HepG2 (cell line): ENCODE results near the gene TBC1D22A. TPM values are rescaled to one million over a fixed set of nuclear protein-coding genes. Genes with fewer than 3 reads are reported as not detected.

ENCODE experiments used
- ATAC-seq: fragments of 200-7000 bp; cut with Tn5 transposase; 3 replicates; pipeline ENCODE4 v1.9.1; 2020; ENCODE audit warnings: mild to moderate bottlenecking, moderate library complexity
- BruUV-seq: library from RNA; stranded (reverse); fragments of 400-500 nt; replicated peaks from 2 replicates; lab custom pipeline; 2021; lab: Mats Ljungman, UMichigan
- CTCF ChIA-PET: fragments of 300-600 bp; formaldehyde crosslinking; extraction: SDS; loops from one replicate; lab custom pipeline; 2021; ENCODE audit warnings: low total read pairs, inconsistent platforms, low intra/inter-chr PET ratio; lab: Yijun Ruan, JAX
- POLR2A ChIA-PET: fragments of 350-600 bp; sonication (Branson Sonifier 250); formaldehyde crosslinking; loops from one replicate; lab custom pipeline; 2020; ENCODE audit warnings: antibody characterized with exemption, inconsistent platforms; lab: Yijun Ruan, JAX
- DNase-seq: peaks from one replicate; pipeline ENCODE4 v3.0.0-alpha.2; 2015; ENCODE audit warnings: low spot score
- FAIRE-seq: peaks from 3 replicates; lab custom pipeline; 2011; peaks lifted over from hg19 to GRCh38; lab: Jason Lieb, UNC
- H2AFZ ChIP-seq: one replicate; pipeline ENCODE4 v1.6.1; 2011; ENCODE audit warnings: low read length, inconsistent platforms
- H3K27ac ChIP-seq: fragments of 300-600 bp; 3 replicates; pipeline ENCODE4 v1.8.0; 2011; ENCODE audit warnings: mixed run types, mild to moderate bottlenecking, mixed read lengths, low read length, inconsistent platforms; ENCODE audit not compliant: insufficient read depth; ENCODE audit errors: extremely low read length
- H3K27me3 ChIP-seq, 2 experiments: fragments of 200-600 bp in 1 of 2; 2 replicates in 1 of 2; 3 replicates in 1 of 2; pipeline versions ENCODE4 v1.6.0 to v1.8.0; 2011; ENCODE audit warnings: low read length in 2 of 2, mild to moderate bottlenecking in 2 of 2, moderate library complexity in 2 of 2, inconsistent platforms in 1 of 2; ENCODE audit not compliant: insufficient read depth in 2 of 2, control insufficient read depth in 1 of 2
- H3K36me3 ChIP-seq, 2 experiments: fragments of 200-600 bp in 1 of 2; replicated peaks in 1 of 2; 2 replicates in 1 of 2; 3 replicates in 1 of 2; pipeline versions ENCODE4 v1.5.1 to v1.8.0; 2011; ENCODE audit warnings: low read length in 2 of 2, inconsistent platforms in 1 of 2; ENCODE audit not compliant: insufficient read depth in 2 of 2, control insufficient read depth in 1 of 2
- H3K4me1 ChIP-seq: 2 replicates; pipeline ENCODE4 v1.5.1; 2012; ENCODE audit warnings: low read length, inconsistent platforms; ENCODE audit not compliant: insufficient read depth
- H3K4me2 ChIP-seq: 2 replicates; pipeline ENCODE4 v1.6.0; 2011; ENCODE audit warnings: low read depth, low read length, inconsistent platforms
- H3K4me3 ChIP-seq, 3 experiments: fragments of 200-600 bp in 1 of 3; sonication (generic), shearing (Covaris generic) in 1 of 3; replicated peaks in 1 of 3; 2 replicates each; pipeline ENCODE4 v1.5.1; 2011 to 2016; ENCODE audit warnings: low read length in 3 of 3, inconsistent platforms in 2 of 3, low read depth in 2 of 3, mild to moderate bottlenecking in 2 of 3, control low read depth in 1 of 3, mixed read lengths in 1 of 3; ENCODE audit not compliant: insufficient read depth in 1 of 3
- H3K79me2 ChIP-seq: one replicate; pipeline ENCODE4 v1.6.1; 2011; ENCODE audit warnings: low read length, inconsistent platforms; ENCODE audit not compliant: insufficient read depth
- H3K9ac ChIP-seq: 2 replicates; pipeline ENCODE4 v1.6.0; 2011; ENCODE audit warnings: mild to moderate bottlenecking, low read depth, low read length, inconsistent platforms; ENCODE audit not compliant: insufficient read depth
- H3K9me3 ChIP-seq: 2 replicates; pipeline ENCODE4 v1.5.1; 2012; ENCODE audit warnings: mild to moderate bottlenecking, low read length
- H4K20me1 ChIP-seq: 2 replicates; pipeline ENCODE4 v1.6.0; 2011; ENCODE audit warnings: inconsistent platforms, mild to moderate bottlenecking, low read length, moderate library complexity; ENCODE audit not compliant: insufficient read depth
- NFAT5 ChIP-seq: sonication (generic); formaldehyde crosslinking; IDR thresholded peaks from 2 replicates; pipeline ENCODE4 v1.4.0; 2020; ENCODE audit warnings: missing genetic modification reagents
- PLRG1 ChIP-seq: fragments of 450-650 bp; conservative IDR thresholded peaks from 2 replicates; pipeline ENCODE4 v1.6.1; 2016
- PRPF4 ChIP-seq: fragments of 200-400 bp; formaldehyde crosslinking; IDR thresholded peaks from 2 replicates; pipeline ENCODE4 v1.6.1; 2016; ENCODE audit warnings: low read length, low read depth; ENCODE audit not compliant: poor library complexity, severe bottlenecking
- REPIN1 ChIP-seq: sonication (generic); formaldehyde crosslinking; IDR thresholded peaks from 2 replicates; pipeline ENCODE4 v1.8.0; 2022; ENCODE audit warnings: missing genetic modification reagents, low read depth, mild to moderate bottlenecking, borderline replicate concordance
- TBP ChIP-seq: sonication (generic); formaldehyde crosslinking; IDR thresholded peaks from 2 replicates; pipeline ENCODE4 v1.5.0; 2020; ENCODE audit warnings: missing genetic modification reagents
- TFDP1 ChIP-seq: IDR thresholded peaks from 2 replicates; pipeline ENCODE4 v1.6.1; 2016; ENCODE audit warnings: missing compliant biosample characterization, missing genetic modification reagents, borderline replicate concordance
- ZNF468 ChIP-seq: sonication (generic); formaldehyde crosslinking; IDR thresholded peaks from 2 replicates; pipeline ENCODE4 v1.8.0; 2022; ENCODE audit warnings: mild to moderate bottlenecking, moderate library complexity, missing genetic modification reagents
- ZNF781 ChIP-seq: sonication (generic); formaldehyde crosslinking; IDR thresholded peaks from 2 replicates; pipeline ENCODE4 v1.5.1; 2020; ENCODE audit warnings: borderline replicate concordance, mild to moderate bottlenecking, missing genetic modification reagents; ENCODE audit errors: not compliant biosample characterization
- ZNF83 ChIP-seq: sonication (generic); formaldehyde crosslinking; IDR thresholded peaks from 2 replicates; pipeline ENCODE4 v1.4.0; 2020; ENCODE audit warnings: missing genetic modification reagents, mild to moderate bottlenecking, borderline replicate concordance
- WGBS: methylation state at CpG from one replicate; pipeline ENCODE4 v1.1.6; 2017; ENCODE audit warnings: low lambda C conversion rate; 5-methylcytosine and 5-hydroxymethylcytosine counted together
- in situ Hi-C: cut with HindIII; loops from 2 replicates; pipeline ENCODE4 v1.10.0; 2017; ENCODE audit warnings: low pct_unique_long_range_greater_than_20kb; ENCODE audit not compliant: extremely low pct_ligation_motif_present
- intact Hi-C: fragments of 100-400 bp; cut with micrococcal nuclease; formaldehyde crosslinking; loops from one replicate; pipeline ENCODE4 v1.10.0; 2022; ENCODE audit not compliant: unreplicated experiment
- polyA plus RNA-seq, 8 experiments: library from polyadenylated mRNA; depleted of rRNA in 3 of 8; stranded (reverse) in 7 of 8; unstranded in 1 of 8; fragments of >200 nt; fragmentation: Illumina TruSeq in 4 of 8; extraction: Trizol in 4 of 8; gene quantifications; 2 replicates each; pipeline versions ENCODE4 v1.2.1 to v1.2.3, GENCODE V29; 2011 to 2016; ENCODE audit warnings: low read depth in 4 of 8, missing spikeins in 1 of 8, mixed read lengths in 1 of 8; ENCODE audit not compliant: insufficient read depth in 1 of 8
- total RNA-seq, 5 experiments: library from RNA; depleted of rRNA; stranded (reverse); fragments of >200 nt; fragmentation: Illumina TruSeq; extraction: Trizol; gene quantifications; 2 replicates each; pipeline ENCODE4 v1.2.3, GENCODE V29; 2016; ENCODE audit warnings: low read depth in 1 of 5

TBC1D22A gene
- total and polyA plus RNA-seq, 2 of the 13 experiments (the other 11 are each of a cell fraction or from before 2014, with no cell fraction given): 17.3 to 18.0 TPM

GRCh38 chr22:46967445-46968358 lies 205.3 kb downstream of the TBC1D22A start:
- no peak overlapping the region for H3K4me3 ChIP-seq
- peaks cover 2% of the 10 kb centered on the region; the same call in 1 of the 2 replicates for H4K20me1 ChIP-seq
- no peak overlapping the region for H3K27ac ChIP-seq
- CTCF ChIA-PET: no interaction called here
- no peaks in the 10 kb centered on the region for H3K27me3 ChIP-seq
- WGBS: 96% methylated on average over 18 of the region's 20 CpGs
- no TSS peak for BruUV-seq
- H3K79me2 ChIP-seq: no peaks in the 10 kb centered on the region
- intact Hi-C loops (no loop called here), in situ Hi-C loops (no loop called here)
- no peak for ATAC-seq
- peaks cover 13% of the 10 kb centered on the region for H3K4me1 ChIP-seq
- H3K9ac ChIP-seq: no peak overlapping the region
- no peak overlapping the region for H2AFZ ChIP-seq
- H3K36me3 ChIP-seq: peaks cover 0 to 1% of the 10 kb centered on the region in 2 experiments; a peak in 2 of 5 replicates
- no peak for FAIRE-seq
- POLR2A ChIA-PET: no interaction called here
- TF ChIP-seq PLRG1 (no peak), ZNF83 (CRISPR knock-in tag) (no peak), ZNF781 (CRISPR knock-in tag) (no peak), ZNF468 (CRISPR knock-in tag) (no peak)
- H3K4me2 ChIP-seq: no peak overlapping the region
- no peak for DNase-seq
- H3K9me3 ChIP-seq: no peaks in the 10 kb centered on the region

- Histone ChIP-seq H4K20me1 (peaks cover 2% of the 10 kb centered on the region; the same call in 1 of the 2 replicates), H3K9me3 (no peaks in the 10 kb centered on the region), H3K36me3 (peaks cover 0 to 1% of the 10 kb centered on the region in 2 experiments; a peak in 2 of 5 replicates), H3K4me3 (no peak overlapping the region), H3K27me3 (no peaks in the 10 kb centered on the region), H3K27ac (no peak overlapping the region), H3K4me1 (peaks cover 13% of the 10 kb centered on the region), H3K4me2 (no peak overlapping the region), H3K9ac (no peak overlapping the region), H2AFZ (no peak overlapping the region), H3K79me2 (no peaks in the 10 kb centered on the region)
- FAIRE-seq: no peak
- no peak for DNase-seq
- no TSS peak for BruUV-seq
- intact Hi-C loops (no loop called here), in situ Hi-C loops (no loop called here)
- ChIA-PET POLR2A (no interaction called here), CTCF (no interaction called here)
- WGBS: 96% methylated on average over 14 of the region's 27 CpGs
- ATAC-seq: no peak
- no peak for TF ChIP-seq TBP
- no peak for TF ChIP-seq PRPF4
- TF ChIP-seq REPIN1: no peak
- TF ChIP-seq TFDP1: no peak
- TF ChIP-seq NFAT5 (CRISPR knock-in tag): no peak
These were observed 205.9 kb downstream of the TBC1D22A start for GRCh38 chr22:46968359-46968740.
